ENCODE measurements around the gene OTUD7B.

Gene OTUD7B

GRCh38 chr1:149888999-149889289, 121.6 kb downstream of the OTUD7B start:
- TF ChIP-seq CTCF (IDR thresholded peaks at IDR 0.05; ENCODE audit: borderline replicate concordance, insufficient read depth, low read depth, low read length), result no peak
- peak overlapping the region; percentile 43 for H3K4me3 ChIP-seq (ENCODE audit: low read depth, low read length)

- H3K4me3 ChIP-seq (ENCODE audit: low read depth, low read length), result peak overlapping the region; percentile 43
- TF ChIP-seq CTCF (IDR thresholded peaks at IDR 0.05; ENCODE audit: borderline replicate concordance, insufficient read depth, low read depth, low read length), result peak; percentile 63; the same call in 1 of the 2 replicates
Observed at GRCh38 chr1:149888247-149888998, 122.1 kb downstream of the OTUD7B start.
